GM23338 (cell line): ENCODE results near the gene EEF1E1. TPM values are rescaled to one million over a fixed set of nuclear protein-coding genes. Genes with fewer than 3 reads are reported as not detected.

Source experiments
- ATAC-seq: fragments of 200-7000 bp; cut with Tn5 transposase; 3 replicates; pipeline ENCODE4 v1.9.1; 2020
- DNase-seq: peaks from one replicate; pipeline ENCODE4 v3.0.0-alpha.2; 2015; ENCODE audit warnings: low spot score
- H2AFZ ChIP-seq: fragments of 200-600 bp; sonication (generic); 2 replicates; pipeline ENCODE4 v1.8.0; 2016; ENCODE audit warnings: antibody characterized with exemption, mild to moderate bottlenecking, moderate library complexity
- H3F3A ChIP-seq: fragments of 200-600 bp; sonication (generic); replicated peaks from 2 replicates; pipeline ENCODE4 v1.8.0; 2017; ENCODE audit warnings: antibody characterized with exemption, mixed run types, low read depth
- H3K27ac ChIP-seq: fragments of 200-600 bp; sonication (generic); 2 replicates; pipeline ENCODE4 v1.6.1; 2016; ENCODE audit warnings: low read depth
- H3K27me3 ChIP-seq: fragments of 200-600 bp; sonication (generic); 2 replicates; pipeline ENCODE4 v1.8.0; 2016; ENCODE audit warnings: mild to moderate bottlenecking, mixed run types, moderate library complexity; ENCODE audit not compliant: insufficient read depth
- H3K36me3 ChIP-seq: fragments of 200-600 bp; sonication (generic); 2 replicates; pipeline ENCODE4 v1.8.0; 2016; ENCODE audit warnings: mild to moderate bottlenecking; ENCODE audit not compliant: insufficient read depth
- H3K4me1 ChIP-seq: fragments of 200-600 bp; sonication (generic); 2 replicates; pipeline ENCODE4 v1.8.0; 2016; ENCODE audit warnings: mild to moderate bottlenecking, moderate library complexity; ENCODE audit not compliant: insufficient read depth
- H3K4me2 ChIP-seq: fragments of 200-600 bp; sonication (generic); 2 replicates; pipeline ENCODE4 v1.7.1; 2017; ENCODE audit warnings: mixed run types
- H3K4me3 ChIP-seq: fragments of 200-600 bp; sonication (generic); 2 replicates; pipeline ENCODE4 v1.6.1; 2016; ENCODE audit warnings: mixed run types
- H3K79me2 ChIP-seq: fragments of 200-600 bp; sonication (generic); replicated peaks from 2 replicates; pipeline ENCODE4 v1.8.0; 2017; ENCODE audit warnings: mild to moderate bottlenecking; ENCODE audit not compliant: insufficient read depth
- H3K9me2 ChIP-seq: fragments of 200-600 bp; sonication (generic); 2 replicates; pipeline ENCODE4 v1.8.0; 2017; ENCODE audit not compliant: insufficient read depth
- H4K20me1 ChIP-seq: fragments of 200-600 bp; sonication (generic); replicated peaks from 2 replicates; pipeline ENCODE4 v1.8.0; 2017; ENCODE audit warnings: mild to moderate bottlenecking; ENCODE audit not compliant: insufficient read depth
- H3K27ac Mint-ChIP-seq: 2 replicates; pipeline ENCODE4 v1.8.0; 2020; ENCODE audit warnings: inconsistent platforms, mild to moderate bottlenecking, moderate library complexity, mixed read lengths
- H3K27me3 Mint-ChIP-seq: 3 replicates; pipeline ENCODE4 v1.8.0; 2022; ENCODE audit warnings: low read depth, mild to moderate bottlenecking, moderate library complexity, mixed read lengths, inconsistent platforms; ENCODE audit not compliant: insufficient read depth, poor library complexity
- H3K36me3 Mint-ChIP-seq: 3 replicates; pipeline ENCODE4 v1.8.0; 2021; ENCODE audit warnings: low read depth, mild to moderate bottlenecking, inconsistent platforms, moderate library complexity, mixed read lengths
- H3K4me1 Mint-ChIP-seq: 3 replicates; pipeline ENCODE4 v1.8.0; 2020; ENCODE audit warnings: mild to moderate bottlenecking, inconsistent platforms, mixed read lengths
- H3K4me3 Mint-ChIP-seq: 3 replicates; pipeline ENCODE4 v1.8.0; 2021; ENCODE audit warnings: moderate library complexity, mild to moderate bottlenecking, inconsistent platforms, mixed read lengths
- H3K9me3 Mint-ChIP-seq: 3 replicates; pipeline ENCODE4 v1.8.0; 2020; ENCODE audit warnings: moderate library complexity, mild to moderate bottlenecking, inconsistent platforms, mixed read lengths
- CREB1 ChIP-seq: fragments of 250-450 bp; sonication (Bioruptor Pico); IDR thresholded peaks from 2 replicates; pipeline ENCODE4 v1.5.0; 2020; ENCODE audit warnings: low read depth, mild to moderate bottlenecking, moderate library complexity
- CTCF ChIP-seq, 2 experiments: fragments of 200-600 bp in 1 of 2; sonication (generic) in 1 of 2; conservative IDR thresholded peaks; 2 replicates each; pipeline versions ENCODE4 v1.5.1 to v1.6.1; 2016 to 2017; ENCODE audit warnings: antibody characterized with exemption in 2 of 2, low read depth in 2 of 2, mild to moderate bottlenecking in 2 of 2, moderate library complexity in 1 of 2
- ETS1 ChIP-seq: IDR thresholded peaks from 2 replicates; pipeline ENCODE4 v1.6.1; 2016; ENCODE audit warnings: antibody characterized with exemption
- JUNB ChIP-seq: IDR thresholded peaks from one replicate; pipeline ENCODE4 v1.6.1; 2016; ENCODE audit warnings: antibody characterized with exemption; ENCODE audit not compliant: unreplicated experiment
- POLR2AphosphoS5 ChIP-seq: IDR thresholded peaks from 2 replicates; pipeline ENCODE4 v1.6.1; 2016; ENCODE audit warnings: antibody characterized with exemption, low read depth
- STAT1 ChIP-seq: IDR thresholded peaks from one replicate; pipeline ENCODE4 v1.6.1; 2016; ENCODE audit warnings: antibody characterized with exemption; ENCODE audit not compliant: unreplicated experiment
- ZNF114 ChIP-seq: fragments of 250-450 bp; sonication (Bioruptor Pico); IDR thresholded peaks from 2 replicates; pipeline ENCODE4 v1.5.0; 2020; ENCODE audit warnings: mild to moderate bottlenecking, moderate library complexity
- ZNF331 ChIP-seq: fragments of 250-450 bp; sonication (Bioruptor Pico); IDR thresholded peaks from 2 replicates; pipeline ENCODE4 v1.5.0; 2020; ENCODE audit warnings: low read depth, mild to moderate bottlenecking, moderate library complexity
- ZNF462 ChIP-seq: fragments of 250-450 bp; sonication (Bioruptor Pico); IDR thresholded peaks from 2 replicates; pipeline ENCODE4 v1.5.0; 2020; ENCODE audit warnings: mild to moderate bottlenecking, moderate library complexity
- polyA plus RNA-seq: library from polyadenylated mRNA; unstranded; fragments of >200 nt; fragmentation: Nextera tagmentation; extraction: Ambion mirVana; gene quantifications from 2 replicates; pipeline ENCODE4 v1.2.1, GENCODE V29; 2016
- total RNA-seq: library from RNA; depleted of rRNA; stranded (reverse); fragments of >200 nt; shearing (Covaris generic); gene quantifications from 2 replicates; pipeline ENCODE4 v1.2.3, GENCODE V29; 2014

The EEF1E1 gene
- total and polyA plus RNA-seq, 2 experiments from 2014 or later, result 298 to 317 TPM

GRCh38 chr6:8063761-8064637 is 38.3 kb downstream of the EEF1E1 start, which contains the start of gene BLOC1S5:
BLOC1S5 (minus strand) TSS chr6:8064389; CDS start chr6:8064376, 13 bp downstream.
- H3K4me1 Mint-ChIP-seq, result peaks cover 30% of the 10 kb centered on the region
- Histone ChIP-seq H3K79me2 (peaks cover 7% of the 10 kb centered on the region; the same call in 1 of the 2 replicates), H3K4me3 (peak within 1 kb of the TSS; percentile 74), H3K4me2 (peak within 1 kb of the TSS; percentile 72), H3F3A (no peaks in the 10 kb centered on the region), H3K36me3 (no peaks in the 10 kb centered on the region), H3K27me3 (no peaks in the 10 kb centered on the region), H4K20me1 (no peaks in the 10 kb centered on the region), H3K9me2 (no peaks in the 10 kb centered on the region), H2AFZ (peak within 1 kb of the TSS; percentile 78), H3K4me1 (peaks cover 15% of the 10 kb centered on the region), H3K27ac (peak within 1 kb of the TSS; percentile 41; the same call in 1 of the 2 replicates)
- peak within 1 kb of the TSS; percentile 97 for H3K27ac Mint-ChIP-seq
- H3K36me3 Mint-ChIP-seq, result peaks cover 7% of the 10 kb centered on the region; the same call in 2 of the 3 replicates
- TF ChIP-seq ETS1 (peak; percentile 95), CREB1 (peak; percentile 98), ZNF114 (CRISPR knock-in tag) (no peak), POLR2AphosphoS5 (peak; percentile 81)
- DNase-seq (peak; percentile 99), ATAC-seq (peak; percentile 90)
- no peaks in the 10 kb centered on the region for H3K9me3 Mint-ChIP-seq
- H3K4me3 Mint-ChIP-seq, result peak within 1 kb of the TSS; percentile 96
- peaks cover 3% of the 10 kb centered on the region for H3K27me3 Mint-ChIP-seq

GRCh38 chr6:8061736-8062135 is 40.6 kb downstream of the EEF1E1 start:
- Mint-ChIP-seq H3K27me3 (peaks cover 3% of the 10 kb centered on the region), H3K4me1 (peaks cover 26% of the 10 kb centered on the region), H3K4me3 (no peak overlapping the region), H3K9me3 (no peaks in the 10 kb centered on the region), H3K27ac (no peak overlapping the region), H3K36me3 (peaks cover 13% of the 10 kb centered on the region; the same call in 2 of the 3 replicates)
- no peaks in the 10 kb centered on the region for H4K20me1 ChIP-seq
- no peak overlapping the region for H3K4me3 ChIP-seq
- no peaks in the 10 kb centered on the region for H3K36me3 ChIP-seq
- H3K4me2 ChIP-seq, result no peak overlapping the region
- DNase-seq (no peak), ATAC-seq (no peak)
- peaks cover 7% of the 10 kb centered on the region; the same call in 1 of the 2 replicates for H3K79me2 ChIP-seq
- H3K27me3 ChIP-seq, result no peaks in the 10 kb centered on the region
- no peaks in the 10 kb centered on the region for H3K9me2 ChIP-seq
- no peak overlapping the region for H3K27ac ChIP-seq
- H3K4me1 ChIP-seq, result peaks cover 15% of the 10 kb centered on the region
- H3F3A ChIP-seq, result no peaks in the 10 kb centered on the region
- H2AFZ ChIP-seq, result no peak overlapping the region
- TF ChIP-seq ZNF462 (CRISPR knock-in tag) (no peak), ZNF331 (no peak), STAT1 (no peak), JUNB (no peak), ETS1 (no peak), CTCF (conservative IDR thresholded peaks at IDR 0.05; ENCODE audit: low read depth in 2 of 2) (no peak)
